ENCODE measurements around the gene KRTAP10-2.

GRCh38 chr21:44511938-44512275, 39.4 kb downstream of the KRTAP10-2 start:
- no peak for TF ChIP-seq CTCF (conservative IDR thresholded peaks at IDR 0.05; ENCODE audit: low read depth, low read length)
- TF ChIP-seq POLR2A (IDR thresholded peaks at IDR 0.05; ENCODE audit: low read depth, low read length), result no peak
- no peak for TF ChIP-seq RAD21 (IDR thresholded peaks at IDR 0.05; ENCODE audit: low read length)
- no peak for TF ChIP-seq CHD1 (IDR thresholded peaks at IDR 0.05; ENCODE audit: low read depth, low read length)
- TF ChIP-seq MXI1 (IDR thresholded peaks at IDR 0.05; ENCODE audit: borderline replicate concordance, low read depth, low read length), result no peak
- no peak for TF ChIP-seq SMC3 (IDR thresholded peaks at IDR 0.05; ENCODE audit: low read depth, low read length)
- no peak for TF ChIP-seq RCOR1 (IDR thresholded peaks at IDR 0.05; ENCODE audit: insufficient replicate concordance, low read length)
- no peak for TF ChIP-seq CEBPB (IDR thresholded peaks at IDR 0.05; ENCODE audit: low read depth, low read length)
- TF ChIP-seq FOS (IDR thresholded peaks at IDR 0.05; ENCODE audit: low read depth, low read length), result no peak
- TF ChIP-seq MAFK (IDR thresholded peaks at IDR 0.05; ENCODE audit: low read depth, low read length), result no peak

All from IMR-90 (cell line).